ENCODE data around the gene RHBDL1. TPM values are rescaled to one million over a fixed set of nuclear protein-coding genes. Genes with fewer than 3 reads are reported as not detected.
A peak's percentile ranks its signal among the peaks of the same experiment; 100 is the strongest.

Gene RHBDL1
- total and polyA plus RNA-seq, 9 of the 15 experiments (the other 6 are each of a cell fraction or from before 2014, with no cell fraction given): 0.03 to 5.6 (median 1.3) TPM; not detected in 1

DNA sequence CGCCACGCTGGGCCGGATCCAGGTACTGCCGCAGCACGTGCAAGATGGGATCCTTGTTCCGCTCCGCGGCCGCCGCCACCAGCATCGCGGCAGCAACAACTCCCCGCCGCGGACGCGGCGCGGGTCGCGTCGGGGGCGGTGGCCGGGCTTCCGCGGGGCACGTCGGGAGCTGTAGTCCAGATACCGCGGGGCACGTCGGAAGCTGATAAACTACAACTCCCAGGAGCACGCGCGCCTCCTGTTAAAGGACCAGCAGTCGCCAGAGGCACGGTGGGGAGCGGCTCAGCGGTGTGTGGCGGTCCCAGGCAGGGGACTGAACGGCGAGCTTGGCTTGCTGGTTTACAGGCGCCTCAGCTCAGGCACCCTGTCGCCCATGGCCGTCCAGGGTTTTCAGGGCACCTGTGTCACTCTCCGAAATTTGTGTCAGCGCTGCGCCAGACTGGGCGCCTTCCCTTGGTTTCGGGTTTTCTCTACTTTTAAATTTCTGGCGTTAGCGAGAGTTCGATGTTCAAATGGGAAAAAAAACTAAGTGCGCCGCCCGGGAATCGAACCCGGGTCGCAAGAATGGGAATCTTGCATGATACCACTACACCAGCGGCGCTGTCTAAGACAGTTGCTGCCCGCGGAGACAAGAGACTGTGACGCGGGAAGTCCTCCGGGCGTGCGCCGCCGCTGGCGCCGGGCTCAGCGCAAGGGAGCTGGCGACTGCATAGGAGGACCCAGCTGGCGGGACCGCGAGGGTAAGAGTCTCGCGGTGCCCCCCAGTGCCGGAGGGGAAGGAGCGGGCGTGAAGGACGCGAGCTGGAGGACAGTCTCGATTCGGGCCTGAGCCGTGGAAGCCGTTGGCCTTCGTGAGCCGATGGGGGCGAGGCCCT lies 39.0 kb upstream of the RHBDL1 start, which contains the start of gene METTL26 (continued):
- TF ChIP-seq MAZ (CRISPR knock-in tag; conservative IDR thresholded peaks at IDR 0.05 in 1 of 2, IDR thresholded peaks at IDR 0.05 in 1 of 2) (peak; percentile 14 to 38; a peak in 3 of 4 replicates), ZNF174 (CRISPR knock-in tag; IDR thresholded peaks at IDR 0.05) (no peak), SAP30 (IDR thresholded peaks at IDR 0.05; ENCODE audit: borderline replicate concordance, insufficient read depth, low read depth, low read length, poor library complexity, severe bottlenecking) (peak; percentile 77), SREBF2 (CRISPR knock-in tag; IDR thresholded peaks at IDR 0.05) (no peak), ATF7 (IDR thresholded peaks at IDR 0.05) (peak; percentile 77; the same call in 1 of the 2 replicates), HDGF (IDR thresholded peaks at IDR 0.05) (no peak), RAD21 (CRISPR knock-in tag; conservative IDR thresholded peaks at IDR 0.05 in 1 of 2, IDR thresholded peaks at IDR 0.05 in 1 of 2) (peak; percentile 9 to 41; a peak in 2 of 4 replicates), MAFF (IDR thresholded peaks at IDR 0.05; ENCODE audit: low read length) (no peak), RFX7 (CRISPR knock-in tag; IDR thresholded peaks at IDR 0.05) (no peak), ZNF239 (CRISPR knock-in tag; IDR thresholded peaks at IDR 0.05) (no peak), HOXB6 (CRISPR knock-in tag; IDR thresholded peaks at IDR 0.05; ENCODE audit: borderline replicate concordance) (no peak), YY1 (IDR thresholded peaks at IDR 0.05; ENCODE audit: borderline replicate concordance in 1 of 3, control insufficient read depth in 1 of 3, extremely low read depth in 1 of 3, insufficient read depth in 3 of 3, insufficient read length in 1 of 3, insufficient replicate concordance in 2 of 3, low read depth in 1 of 3, low read length in 2 of 3) (peak; percentile 3 to 68 (median 62)), TCF3 (CRISPR knock-in tag; IDR thresholded peaks at IDR 0.05) (peak; percentile 31; the same call in 1 of the 2 replicates)
- TF ChIP-seq, protein P1, sequence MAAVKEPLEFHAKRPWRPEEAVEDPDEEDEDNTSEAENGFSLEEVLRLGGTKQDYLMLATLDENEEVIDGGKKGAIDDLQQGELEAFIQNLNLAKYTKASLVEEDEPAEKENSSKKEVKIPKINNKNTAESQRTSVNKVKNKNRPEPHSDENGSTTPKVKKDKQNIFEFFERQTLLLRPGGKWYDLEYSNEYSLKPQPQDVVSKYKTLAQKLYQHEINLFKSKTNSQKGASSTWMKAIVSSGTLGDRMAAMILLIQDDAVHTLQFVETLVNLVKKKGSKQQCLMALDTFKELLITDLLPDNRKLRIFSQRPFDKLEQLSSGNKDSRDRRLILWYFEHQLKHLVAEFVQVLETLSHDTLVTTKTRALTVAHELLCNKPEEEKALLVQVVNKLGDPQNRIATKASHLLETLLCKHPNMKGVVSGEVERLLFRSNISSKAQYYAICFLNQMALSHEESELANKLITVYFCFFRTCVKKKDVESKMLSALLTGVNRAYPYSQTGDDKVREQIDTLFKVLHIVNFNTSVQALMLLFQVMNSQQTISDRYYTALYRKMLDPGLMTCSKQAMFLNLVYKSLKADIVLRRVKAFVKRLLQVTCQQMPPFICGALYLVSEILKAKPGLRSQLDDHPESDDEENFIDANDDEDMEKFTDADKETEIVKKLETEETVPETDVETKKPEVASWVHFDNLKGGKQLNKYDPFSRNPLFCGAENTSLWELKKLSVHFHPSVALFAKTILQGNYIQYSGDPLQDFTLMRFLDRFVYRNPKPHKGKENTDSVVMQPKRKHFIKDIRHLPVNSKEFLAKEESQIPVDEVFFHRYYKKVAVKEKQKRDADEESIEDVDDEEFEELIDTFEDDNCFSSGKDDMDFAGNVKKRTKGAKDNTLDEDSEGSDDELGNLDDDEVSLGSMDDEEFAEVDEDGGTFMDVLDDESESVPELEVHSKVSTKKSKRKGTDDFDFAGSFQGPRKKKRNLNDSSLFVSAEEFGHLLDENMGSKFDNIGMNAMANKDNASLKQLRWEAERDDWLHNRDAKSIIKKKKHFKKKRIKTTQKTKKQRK (IDR thresholded peaks at IDR 0.05; ENCODE audit: borderline replicate concordance, low read depth, low read length): no peak
- TF ChIP-seq, protein P2, sequence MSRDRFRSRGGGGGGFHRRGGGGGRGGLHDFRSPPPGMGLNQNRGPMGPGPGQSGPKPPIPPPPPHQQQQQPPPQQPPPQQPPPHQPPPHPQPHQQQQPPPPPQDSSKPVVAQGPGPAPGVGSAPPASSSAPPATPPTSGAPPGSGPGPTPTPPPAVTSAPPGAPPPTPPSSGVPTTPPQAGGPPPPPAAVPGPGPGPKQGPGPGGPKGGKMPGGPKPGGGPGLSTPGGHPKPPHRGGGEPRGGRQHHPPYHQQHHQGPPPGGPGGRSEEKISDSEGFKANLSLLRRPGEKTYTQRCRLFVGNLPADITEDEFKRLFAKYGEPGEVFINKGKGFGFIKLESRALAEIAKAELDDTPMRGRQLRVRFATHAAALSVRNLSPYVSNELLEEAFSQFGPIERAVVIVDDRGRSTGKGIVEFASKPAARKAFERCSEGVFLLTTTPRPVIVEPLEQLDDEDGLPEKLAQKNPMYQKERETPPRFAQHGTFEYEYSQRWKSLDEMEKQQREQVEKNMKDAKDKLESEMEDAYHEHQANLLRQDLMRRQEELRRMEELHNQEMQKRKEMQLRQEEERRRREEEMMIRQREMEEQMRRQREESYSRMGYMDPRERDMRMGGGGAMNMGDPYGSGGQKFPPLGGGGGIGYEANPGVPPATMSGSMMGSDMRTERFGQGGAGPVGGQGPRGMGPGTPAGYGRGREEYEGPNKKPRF (IDR thresholded peaks at IDR 0.05; ENCODE audit: low read depth, low read length): no peak
- TF ChIP-seq, protein P3, sequence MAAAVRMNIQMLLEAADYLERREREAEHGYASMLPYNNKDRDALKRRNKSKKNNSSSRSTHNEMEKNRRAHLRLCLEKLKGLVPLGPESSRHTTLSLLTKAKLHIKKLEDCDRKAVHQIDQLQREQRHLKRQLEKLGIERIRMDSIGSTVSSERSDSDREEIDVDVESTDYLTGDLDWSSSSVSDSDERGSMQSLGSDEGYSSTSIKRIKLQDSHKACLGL (CRISPR knock-in tag; IDR thresholded peaks at IDR 0.05; ENCODE audit: borderline replicate concordance, poor library complexity, severe bottlenecking): peak; percentile 67
- TF ChIP-seq, protein P4, sequence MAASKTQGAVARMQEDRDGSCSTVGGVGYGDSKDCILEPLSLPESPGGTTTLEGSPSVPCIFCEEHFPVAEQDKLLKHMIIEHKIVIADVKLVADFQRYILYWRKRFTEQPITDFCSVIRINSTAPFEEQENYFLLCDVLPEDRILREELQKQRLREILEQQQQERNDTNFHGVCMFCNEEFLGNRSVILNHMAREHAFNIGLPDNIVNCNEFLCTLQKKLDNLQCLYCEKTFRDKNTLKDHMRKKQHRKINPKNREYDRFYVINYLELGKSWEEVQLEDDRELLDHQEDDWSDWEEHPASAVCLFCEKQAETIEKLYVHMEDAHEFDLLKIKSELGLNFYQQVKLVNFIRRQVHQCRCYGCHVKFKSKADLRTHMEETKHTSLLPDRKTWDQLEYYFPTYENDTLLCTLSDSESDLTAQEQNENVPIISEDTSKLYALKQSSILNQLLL (CRISPR knock-in tag; IDR thresholded peaks at IDR 0.05; ENCODE audit: borderline replicate concordance): no peak

All from K562 (cell line).